CD4-positive, alpha-beta T cell treated with Interleukin-6 for 4 hours (primary cell): ENCODE measurements around the gene FAM25C.
"Not testable (repeated sequence)": the region's sequence is repeated elsewhere in the genome, so short reads cannot be mapped to it uniquely, and the experiment has no call there.

ENCODE experiments used
- DNase-seq: peaks from one replicate; pipeline ENCODE4 v3.0.0-alpha.2; 2020; ENCODE audit warnings: mixed read lengths

Gene FAM25C

DNA sequence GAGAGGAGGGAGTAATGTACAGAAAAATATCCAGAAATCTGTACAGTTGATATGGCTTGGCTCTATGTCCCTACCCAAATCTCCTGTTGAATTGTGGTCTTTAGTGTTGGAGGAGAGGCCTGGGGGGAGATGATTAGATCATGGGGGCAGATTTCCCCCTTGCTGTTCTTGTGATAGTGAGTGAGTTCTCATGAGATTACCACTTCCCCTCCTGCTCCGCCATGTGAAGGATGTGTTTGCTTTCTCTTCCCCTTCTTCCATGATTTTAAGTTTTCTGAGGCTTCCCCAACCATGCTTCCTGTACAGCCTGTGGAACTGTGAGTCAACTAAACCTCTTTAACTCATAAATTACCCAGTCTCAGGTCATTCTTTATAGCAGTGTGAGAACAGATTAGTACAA, 52.2 kb downstream of the FAM25C start:
- DNase-seq: not testable (repeated sequence)
